CD1c-positive myeloid dendritic cell (primary cell): ENCODE results near the gene DPH3.

ENCODE experiments used
- DNase-seq: peaks from one replicate; pipeline ENCODE4 v3.0.0-alpha.2; 2016; ENCODE audit errors: extremely low spot score

Gene DPH3

DNA sequence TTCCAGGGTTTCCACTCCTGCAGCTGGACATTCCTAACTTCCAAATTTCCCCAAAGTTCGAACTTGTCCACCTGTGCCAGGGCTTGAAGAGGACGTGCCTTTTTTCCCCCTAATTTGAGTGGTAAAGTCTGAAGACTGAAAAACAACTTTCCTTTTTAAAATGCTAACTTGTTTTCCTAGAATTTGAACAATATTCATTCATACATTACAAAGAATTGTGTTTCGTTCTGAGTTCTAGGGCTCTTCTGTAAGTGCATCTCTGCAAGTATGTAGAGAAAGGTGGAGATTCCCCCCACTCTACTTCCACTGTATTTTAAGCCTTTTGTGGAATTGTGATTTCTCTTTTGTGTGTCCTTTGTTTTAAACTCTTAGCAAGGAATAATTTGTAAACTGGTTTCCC is 9.4 kb downstream of the DPH3 start:
- DNase-seq, result no peak

DNA sequence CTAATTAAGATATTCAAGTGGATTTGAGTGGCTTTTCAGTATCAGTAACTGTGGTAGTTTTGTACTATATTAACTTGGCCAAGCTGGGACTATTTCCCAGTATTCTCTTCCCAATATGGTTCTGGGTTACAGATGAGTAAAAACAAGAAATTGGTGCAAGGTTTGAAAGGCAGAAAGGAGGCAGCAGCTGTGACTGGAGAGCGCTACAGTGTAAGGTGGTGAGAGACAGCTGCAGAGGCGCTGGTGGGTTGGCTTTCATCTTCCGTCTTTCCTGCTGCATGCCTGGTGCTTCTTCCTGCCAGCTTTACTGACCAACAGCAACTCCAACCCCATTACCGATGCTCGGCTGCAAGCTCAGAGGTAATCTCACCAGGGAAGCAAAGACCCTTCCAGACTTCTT is 9.8 kb downstream of the DPH3 start:
- no peak for DNase-seq

DNA sequence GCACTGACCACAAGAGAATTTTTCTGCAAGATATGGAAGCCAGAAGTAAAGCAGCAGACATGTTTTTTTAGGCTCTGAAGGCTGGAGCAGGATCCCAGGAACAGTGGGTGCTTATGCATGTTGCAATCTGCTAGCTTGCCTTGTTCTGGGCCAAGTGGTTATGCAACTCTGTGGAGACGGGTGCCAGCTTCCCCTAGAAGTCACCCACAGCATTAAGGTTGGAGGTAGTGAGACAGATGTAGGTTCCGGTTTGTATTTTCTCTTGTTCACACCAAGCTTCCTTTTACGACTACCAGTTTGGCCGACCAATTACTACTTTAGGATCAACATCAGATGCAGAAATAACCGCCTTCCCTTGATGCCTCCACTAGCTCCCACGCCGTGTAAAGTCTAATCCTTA is 11.1 kb downstream of the DPH3 start:
- DNase-seq, result peak; percentile 87

DNA sequence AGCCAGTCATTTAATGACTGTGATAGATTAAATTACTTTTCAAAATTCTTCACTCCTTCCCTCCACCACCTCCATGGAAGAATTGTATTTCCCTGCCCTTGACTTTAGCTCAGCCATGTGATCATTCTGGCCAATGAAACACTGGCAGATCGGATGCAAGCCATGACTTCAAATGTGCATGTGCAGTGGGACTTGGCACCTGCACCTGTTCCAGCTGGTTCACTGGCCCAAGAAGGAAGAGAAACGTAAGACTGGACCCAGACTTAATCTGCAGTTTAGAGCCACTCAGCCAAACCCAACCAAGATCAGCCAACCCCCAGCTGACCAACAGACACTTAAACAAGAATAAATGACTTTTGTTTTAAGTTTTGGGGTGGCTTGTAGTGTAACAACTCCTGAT is 11.8 kb downstream of the DPH3 start:
- no peak for DNase-seq

DNA sequence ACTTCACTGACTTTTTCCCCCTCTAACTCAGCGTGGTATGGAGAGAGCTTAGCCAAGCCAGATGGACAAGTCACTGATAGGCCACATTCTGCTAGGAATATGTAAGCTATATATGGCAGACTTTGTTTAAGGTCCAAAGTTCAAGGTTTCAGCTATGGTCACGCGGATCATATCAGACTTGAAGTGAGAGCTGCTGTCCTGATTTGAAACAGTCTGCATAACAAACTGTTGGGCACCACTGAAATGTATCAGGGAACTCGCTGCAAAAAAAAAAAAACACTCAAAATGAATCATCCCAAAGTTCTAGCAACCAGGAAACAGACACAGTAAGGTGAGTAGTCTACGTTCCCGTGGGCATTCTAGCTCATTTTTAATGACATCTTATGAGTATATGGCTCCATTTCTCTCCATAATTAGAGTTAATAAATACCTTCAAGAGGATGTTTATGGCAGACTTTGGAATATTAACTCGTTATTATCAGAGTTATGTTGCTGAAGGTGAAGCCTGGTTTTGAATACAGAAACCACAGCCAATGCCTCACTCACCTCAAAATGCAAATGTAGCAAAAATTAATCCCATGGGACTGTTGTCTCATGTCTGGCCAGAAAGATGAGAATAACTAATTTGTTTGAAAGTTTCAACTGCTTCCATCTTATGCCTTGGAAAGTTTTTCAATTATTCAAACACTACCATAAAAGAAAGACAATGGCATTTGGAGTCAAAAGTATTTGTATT is 12.3 kb downstream of the DPH3 start:
- DNase-seq, result no peak

DNA sequence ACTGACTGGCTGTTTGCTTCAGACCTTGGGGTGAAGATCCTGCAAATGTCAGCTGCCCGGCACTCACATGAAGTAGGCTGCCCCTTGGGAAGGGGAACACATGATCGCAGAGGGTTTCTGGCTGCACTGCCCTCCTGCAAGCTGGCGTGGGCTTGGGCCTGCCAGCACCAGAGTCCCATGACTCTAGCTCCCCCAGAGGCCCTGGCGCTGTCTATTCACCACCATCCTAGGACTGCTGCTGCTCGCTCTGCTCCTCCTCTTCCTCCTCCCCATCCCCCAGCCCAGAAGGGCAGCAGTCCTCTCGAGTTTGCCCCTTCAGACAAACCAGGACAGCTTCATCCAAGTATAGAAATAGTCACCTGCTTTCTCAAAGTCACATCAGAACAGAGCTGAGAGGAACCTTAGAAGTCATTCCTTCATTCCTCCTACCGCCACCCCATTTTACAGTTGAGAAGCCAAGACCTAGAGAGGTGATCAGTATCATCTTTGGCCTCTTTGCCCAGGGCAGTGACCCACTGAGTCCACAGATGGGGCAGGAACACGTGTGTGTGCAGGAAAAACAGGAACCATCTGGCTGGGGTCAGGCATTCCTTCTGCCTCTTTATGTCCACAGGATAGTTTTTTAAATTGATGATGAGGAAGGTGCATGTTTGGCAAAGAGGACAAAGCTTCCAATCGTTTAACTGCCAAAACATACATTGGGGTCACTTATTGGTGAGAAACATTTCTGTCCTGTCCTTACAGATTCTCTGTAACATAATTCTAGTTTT is 13.2 kb downstream of the DPH3 start:
- no peak for DNase-seq

DNA sequence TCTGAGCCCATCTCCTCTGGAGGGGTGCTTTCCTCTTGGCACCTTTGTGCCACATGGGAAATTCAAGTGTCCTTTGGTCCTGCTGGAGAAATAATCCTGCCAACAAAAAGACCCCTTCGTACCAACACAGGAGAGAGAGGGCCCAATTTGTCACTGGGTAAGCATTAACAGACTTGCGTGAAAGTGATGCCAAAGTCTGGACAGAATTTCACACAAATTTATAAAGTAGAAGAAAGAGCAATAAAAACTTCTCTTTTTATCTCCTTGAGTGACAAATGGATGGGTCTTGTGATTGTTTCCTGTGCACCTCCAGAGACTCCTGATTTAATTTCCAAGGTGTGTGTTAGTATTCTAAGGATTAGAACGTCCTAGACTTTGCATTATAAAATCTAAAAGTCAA is 14.9 kb downstream of the DPH3 start:
- no peak for DNase-seq

DNA sequence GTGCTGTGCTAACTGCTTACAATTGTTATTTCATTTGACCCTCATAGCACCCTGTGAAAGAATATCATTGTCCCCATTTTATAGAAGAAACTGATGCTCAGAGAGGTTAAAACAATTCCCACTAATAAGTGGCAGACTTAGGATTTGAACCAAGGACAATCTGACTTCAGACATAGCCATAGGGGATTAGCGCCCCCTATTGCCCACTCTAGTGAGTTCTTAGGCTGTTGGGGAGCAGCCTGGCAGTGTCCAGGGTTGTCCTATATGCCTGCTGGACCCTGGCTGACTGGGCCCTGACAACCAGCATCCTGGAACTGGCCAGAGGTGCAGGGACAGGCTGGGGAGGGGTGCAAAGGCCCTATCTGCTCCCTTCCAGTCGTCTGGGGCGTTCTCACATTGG is 15.4 kb downstream of the DPH3 start:
- peak; percentile 33 for DNase-seq

DNA sequence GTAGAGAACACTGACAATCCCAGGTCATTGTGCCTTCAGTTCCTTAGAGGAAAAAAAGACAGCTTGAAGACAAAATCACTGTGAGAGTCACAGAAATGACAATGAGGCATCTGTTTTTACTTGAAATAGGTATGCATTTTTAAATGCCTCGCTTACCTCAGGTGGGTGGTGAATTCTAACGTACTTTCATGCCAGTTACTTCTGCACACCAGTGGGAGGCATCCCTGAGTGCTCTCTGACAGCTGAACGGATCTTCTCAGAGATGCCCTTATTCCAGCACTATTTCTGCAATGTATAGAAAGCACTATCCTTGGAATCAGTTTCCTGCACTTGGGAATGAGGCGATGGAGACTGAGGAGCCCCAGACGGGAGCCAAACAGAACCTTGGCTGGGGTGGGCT is 16.2 kb downstream of the DPH3 start:
- DNase-seq, result no peak

DNA sequence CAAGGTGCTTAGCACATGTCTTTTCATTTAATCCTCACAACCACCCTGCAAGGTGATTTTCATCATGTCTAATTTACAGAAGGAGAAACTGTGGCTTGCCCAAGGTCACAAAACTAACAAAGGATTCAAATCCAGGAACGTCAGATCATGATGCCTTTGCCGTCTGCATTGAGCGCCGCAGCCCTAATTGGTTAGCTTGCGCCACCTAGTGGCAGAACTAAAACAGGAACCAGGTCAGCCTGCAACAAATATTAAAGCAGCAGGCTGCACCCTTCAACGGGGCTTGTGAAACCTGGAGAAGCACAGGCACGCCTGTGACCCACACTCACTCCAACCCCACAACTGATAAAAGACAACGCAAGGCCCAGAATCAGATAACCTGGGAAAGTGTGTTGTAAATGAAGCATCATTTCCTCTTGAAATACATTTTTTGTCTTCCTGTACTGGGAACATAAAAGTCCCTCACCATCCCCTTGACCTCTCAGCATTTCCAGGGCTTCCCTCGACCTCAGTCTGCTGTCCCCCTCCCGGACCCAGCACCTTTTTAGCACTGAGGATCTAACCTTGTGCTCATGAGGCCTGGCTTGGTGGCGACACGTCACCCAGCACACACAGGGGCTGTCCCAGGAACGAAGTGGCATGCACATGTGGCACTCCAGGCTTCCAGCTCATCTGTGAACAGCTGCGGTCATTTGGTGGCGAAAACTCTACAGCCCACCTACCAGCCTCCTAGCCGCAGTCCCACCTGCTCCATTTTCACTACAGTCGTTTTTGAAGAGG is 17.3 kb downstream of the DPH3 start:
- peak; percentile 91 for DNase-seq

DNA sequence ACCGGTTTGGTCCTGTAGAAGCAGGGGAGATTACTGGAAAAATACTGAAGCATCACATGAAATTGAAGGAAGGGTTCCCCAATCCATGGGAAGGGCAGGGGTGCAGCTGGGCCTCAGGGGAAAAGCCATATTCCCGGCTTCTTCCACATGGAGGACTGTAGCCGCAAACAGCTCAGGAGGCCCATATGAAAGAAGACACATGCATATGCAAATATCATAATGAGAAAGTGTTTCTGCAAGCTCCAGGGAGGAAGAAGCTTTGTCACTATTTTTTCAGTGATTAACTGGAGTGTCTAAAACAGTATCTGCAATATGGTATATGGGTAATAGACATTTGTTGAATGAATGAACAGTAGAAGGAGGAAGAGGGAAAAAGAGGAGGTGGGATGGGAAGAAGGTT is 19.1 kb downstream of the DPH3 start:
- no peak for DNase-seq

DNA sequence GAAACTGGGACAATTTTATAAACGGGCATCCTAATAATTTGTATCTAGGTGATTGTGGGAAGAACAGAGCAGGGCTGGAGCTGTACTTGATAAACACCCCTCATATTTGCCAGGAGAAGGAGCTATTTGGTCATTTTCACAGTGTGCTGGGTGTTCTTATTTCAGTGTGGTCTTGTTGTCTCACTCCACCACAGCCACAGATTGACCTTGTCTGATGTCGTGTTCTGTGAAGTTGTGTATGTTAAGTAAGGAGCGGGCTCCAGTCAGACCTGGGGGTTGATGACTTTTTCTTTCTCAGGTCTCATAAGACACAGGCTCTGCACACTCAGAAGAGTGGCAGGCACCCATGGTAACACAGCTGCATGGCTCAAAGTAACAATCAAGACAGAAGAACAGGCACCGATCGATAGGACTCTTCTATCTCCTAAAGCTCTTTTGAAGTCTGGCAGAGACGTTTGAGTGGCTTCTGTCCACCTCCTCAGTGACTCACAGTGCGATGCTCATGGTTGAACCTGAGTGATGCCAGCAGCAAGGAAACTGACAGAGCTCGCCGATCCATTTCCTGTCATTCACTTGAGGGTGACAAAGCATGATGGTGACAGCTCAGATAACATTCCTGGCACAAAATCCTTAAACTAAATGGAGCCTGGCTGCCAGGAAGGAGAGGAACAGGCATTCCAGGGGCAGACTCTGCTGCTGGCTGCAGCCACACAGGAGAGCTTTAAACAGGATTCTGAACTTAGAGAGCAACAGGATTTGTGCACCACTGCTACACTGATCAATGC is 20.8 kb downstream of the DPH3 start:
- DNase-seq, result no peak

DNA sequence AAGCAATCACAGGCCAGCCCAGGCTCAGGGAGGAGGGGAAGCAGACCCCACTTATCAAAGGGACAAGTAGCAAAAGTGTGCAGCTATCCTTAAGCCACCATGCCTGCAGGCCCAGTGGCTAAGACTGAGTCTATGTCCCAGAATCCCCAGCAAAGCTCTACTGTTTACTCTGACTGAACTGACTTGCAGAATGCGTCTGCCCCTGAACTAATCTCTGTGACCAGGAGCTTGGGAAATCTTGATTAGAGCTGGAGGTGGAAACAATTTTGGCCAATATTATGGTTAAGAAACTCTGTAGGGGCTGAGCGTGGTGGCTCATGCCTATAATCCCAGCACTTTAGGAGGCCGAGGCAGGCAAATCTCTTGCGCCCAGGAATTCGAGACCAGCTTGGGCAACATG is 22.6 kb downstream of the DPH3 start:
- DNase-seq, result no peak

DNA sequence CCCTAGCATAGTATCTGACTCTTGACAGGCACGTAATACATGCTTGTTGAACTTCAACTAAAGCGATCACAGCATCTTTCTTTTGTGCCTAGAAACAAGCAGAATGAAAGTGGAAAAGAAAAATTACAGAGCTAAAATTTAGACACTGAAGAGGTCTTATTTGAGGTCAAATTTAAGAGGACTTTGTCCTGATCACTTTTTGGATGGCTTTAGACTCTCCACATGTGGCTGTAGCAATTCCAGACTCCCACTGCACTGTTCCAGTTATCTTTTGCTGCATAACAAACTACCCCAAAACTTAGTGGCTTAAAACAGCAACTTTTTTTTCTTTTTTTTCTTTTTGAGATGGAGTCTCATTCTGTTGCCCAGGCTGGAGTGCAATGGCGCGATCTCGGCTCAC is 23.5 kb downstream of the DPH3 start:
- DNase-seq, result no peak

DNA sequence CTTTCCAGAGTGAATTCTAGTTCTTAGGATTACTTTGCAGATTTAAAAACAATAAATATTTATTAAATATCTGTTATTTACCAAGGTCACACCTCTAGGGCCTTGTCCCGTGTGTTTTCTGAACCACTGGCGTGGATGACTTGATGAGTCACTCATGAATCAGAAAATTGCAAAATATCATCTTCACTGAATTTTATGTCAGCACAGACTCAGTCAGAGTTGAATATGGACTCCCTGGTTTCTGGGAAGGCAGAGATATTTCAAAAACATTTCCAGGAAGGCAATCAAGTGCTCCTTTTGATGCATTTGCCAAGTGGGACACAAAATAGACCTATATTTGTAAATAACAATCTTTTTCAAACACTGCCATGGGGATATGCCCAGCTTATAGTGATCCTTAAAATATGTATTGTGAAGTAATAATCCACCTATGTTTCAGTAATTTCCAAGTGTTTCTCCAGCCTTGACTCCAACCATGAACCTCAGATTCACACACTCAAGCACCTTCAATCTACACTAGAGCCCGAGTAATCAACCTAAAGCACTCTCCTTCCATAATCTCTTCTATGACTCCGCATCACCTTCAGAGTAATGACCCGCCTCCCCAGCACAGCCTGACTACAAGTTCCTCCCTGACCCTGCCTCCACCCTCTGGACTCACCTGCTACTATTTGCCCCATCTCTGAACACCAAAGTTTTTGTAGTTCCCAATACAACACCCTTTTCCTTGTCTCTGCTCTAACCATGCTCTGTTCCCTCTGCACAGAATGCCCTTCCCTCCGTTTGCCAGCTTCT is 24.3 kb downstream of the DPH3 start:
- peak; percentile 64 for DNase-seq

DNA sequence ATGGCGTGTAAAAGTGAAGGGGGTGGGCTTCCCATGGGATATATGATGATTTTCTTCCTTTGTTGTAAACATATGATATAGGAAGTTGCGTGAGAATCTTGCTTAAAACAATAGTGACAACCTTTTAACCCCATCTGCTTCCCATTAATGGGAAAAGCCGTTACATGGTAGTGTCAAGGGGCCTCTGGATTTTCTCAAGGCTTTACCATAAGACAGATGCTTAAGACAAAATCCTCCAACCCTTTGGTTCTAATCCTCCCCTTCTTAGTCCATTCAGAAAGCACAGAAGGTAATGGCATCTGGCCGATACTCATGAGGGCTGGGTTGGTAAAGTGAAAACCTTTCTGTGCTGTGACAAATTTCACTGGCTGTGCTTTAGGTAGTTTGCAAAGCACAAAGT is 25.0 kb downstream of the DPH3 start:
- DNase-seq, result no peak

DNA sequence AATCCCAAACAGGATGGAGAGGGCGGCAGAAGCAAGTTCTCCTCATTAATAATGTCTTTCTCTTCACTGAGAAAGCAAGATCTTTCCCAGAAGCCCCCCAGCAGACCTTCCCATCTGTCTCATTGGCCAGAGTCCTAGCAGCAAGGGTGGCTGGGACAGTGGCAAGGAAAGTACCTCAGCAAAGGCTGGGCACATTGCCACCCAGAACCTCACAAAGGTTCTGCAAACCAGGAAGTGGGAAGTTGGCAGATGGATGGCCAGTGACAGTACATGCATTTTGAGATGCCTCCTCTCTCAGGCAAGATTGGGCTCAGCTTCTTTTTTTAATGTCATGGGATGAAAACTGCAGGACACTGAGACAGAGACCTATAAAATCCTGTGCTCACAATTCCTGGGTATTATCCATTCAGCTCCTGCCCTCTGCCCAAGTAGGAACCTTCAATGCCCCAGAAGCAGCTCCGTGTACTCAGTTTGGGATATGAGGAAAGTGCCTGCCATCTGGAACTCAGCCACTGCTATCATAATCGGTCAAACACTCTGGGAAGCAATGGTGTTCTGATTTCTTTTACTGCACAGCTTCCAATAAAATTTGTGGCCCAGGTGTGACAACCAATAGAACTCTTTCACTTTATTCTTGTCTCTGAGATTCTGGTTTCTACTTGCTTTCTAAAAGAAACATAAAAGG is 25.5 kb downstream of the DPH3 start:
- peak; percentile 19 for DNase-seq

DNA sequence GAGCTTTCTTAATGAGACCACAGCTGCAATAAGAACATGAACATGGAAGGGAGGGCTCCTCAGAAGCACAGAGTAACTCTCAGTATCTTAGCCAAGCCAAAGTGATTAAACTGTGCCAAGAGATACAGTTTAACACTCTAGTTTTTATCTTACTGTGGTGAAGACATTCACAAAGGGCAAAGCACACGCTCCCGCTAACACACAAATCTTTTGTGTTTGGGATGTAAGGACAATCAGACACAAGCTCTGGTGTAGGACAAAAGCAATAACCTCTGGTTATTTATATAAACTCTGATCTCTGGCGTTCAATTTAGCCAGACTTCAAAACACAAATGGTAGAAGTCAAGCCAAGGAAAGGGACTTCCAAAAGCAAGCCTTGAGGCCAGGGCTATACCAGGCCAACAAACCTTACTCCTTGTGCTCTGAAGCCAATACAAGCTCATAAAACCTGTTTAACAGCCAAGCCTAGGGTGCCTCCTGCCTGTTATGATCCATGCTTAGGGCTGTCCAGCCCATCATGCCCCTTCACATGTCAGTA is 27.8 kb downstream of the DPH3 start:
- no peak for DNase-seq

DNA sequence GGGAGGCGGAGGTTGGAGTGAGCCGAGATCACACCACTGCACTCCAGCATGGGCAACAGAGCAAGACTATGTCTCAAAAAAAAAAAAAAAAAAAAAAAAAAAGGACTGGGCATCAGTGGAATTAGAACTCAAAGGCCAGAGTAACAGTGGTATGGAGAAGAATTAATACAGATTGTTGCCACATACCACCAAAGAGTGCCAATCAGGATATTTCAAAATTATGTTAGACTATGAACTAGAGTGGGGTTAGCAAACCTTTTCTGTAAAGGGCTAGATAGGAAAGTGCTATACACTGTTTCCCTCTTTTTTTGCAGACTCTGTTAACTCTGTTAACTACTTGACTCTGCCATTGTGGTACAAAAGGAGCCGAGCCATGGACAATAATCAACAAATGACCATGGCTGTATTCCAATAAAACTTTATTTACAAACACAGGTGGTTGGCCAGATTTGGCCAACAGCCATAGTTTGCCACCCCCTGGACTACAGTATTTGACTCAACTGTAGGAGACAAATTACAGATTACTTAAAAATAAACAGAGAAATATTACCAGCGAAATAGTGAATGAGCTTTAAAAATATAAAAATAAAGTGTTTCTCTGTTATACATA is 28.6 kb downstream of the DPH3 start:
- no peak for DNase-seq

DNA sequence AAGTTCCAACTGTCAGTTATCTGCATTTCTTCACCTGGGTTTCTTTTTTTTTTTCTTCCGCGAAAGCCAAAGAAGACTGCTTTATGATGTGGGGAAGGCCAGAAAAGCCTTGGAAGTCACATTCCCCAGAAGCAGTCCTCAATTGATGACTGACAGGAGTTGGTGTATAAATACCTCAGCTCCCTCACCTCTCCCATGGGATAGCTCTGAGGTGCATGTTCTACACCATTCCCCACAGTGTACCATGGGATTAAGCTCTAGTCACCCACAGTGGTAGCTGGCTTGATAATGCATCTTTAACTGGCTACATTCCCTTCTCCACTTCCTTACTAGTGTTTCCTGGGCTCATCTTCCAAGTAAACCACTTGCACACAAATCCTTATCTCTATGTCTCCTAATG is 30.5 kb downstream of the DPH3 start:
- DNase-seq, result no peak
